ENCODE data around the gene NLRP1. TPM values are rescaled to one million over a fixed set of nuclear protein-coding genes. Genes with fewer than 3 reads are reported as not detected.

The NLRP1 gene
- total and polyA plus RNA-seq, 2 experiments from 2014 or later: 17.5 to 33.4 TPM

GRCh38 chr17:5619088-5619740, 34.9 kb upstream of the NLRP1 start:
- no peak overlapping the region for H2AFZ ChIP-seq
- H3K4me1 ChIP-seq (ENCODE audit: insufficient read depth): no peaks in the 10 kb centered on the region
- H3K36me3 ChIP-seq (ENCODE audit: low read depth): no peaks in the 10 kb centered on the region
- no peak for TF ChIP-seq EZH2 (IDR thresholded peaks at IDR 0.05; ENCODE audit: insufficient read depth, poor library complexity, severe bottlenecking)
- TF ChIP-seq EZH2phosphoT487 (IDR thresholded peaks at IDR 0.05; ENCODE audit: insufficient read depth, low read depth): no peak
- no peak overlapping the region for H3K4me2 ChIP-seq (ENCODE audit: unreplicated experiment)
- no peaks in the 10 kb centered on the region for H3K79me2 ChIP-seq (ENCODE audit: insufficient read depth)
- WGBS, 2 experiments (ENCODE audit: low coverage in 1 of 2, low lambda C conversion rate in 2 of 2, missing lambda C conversion rate in 2 of 2): 55 to 56% methylated on average over 20 of the region's 20 CpGs
- DNase-seq: no peak
- no peaks in the 10 kb centered on the region for H3F3A ChIP-seq (ENCODE audit: insufficient read depth)
- H4K20me1 ChIP-seq (ENCODE audit: insufficient read depth): no peaks in the 10 kb centered on the region
- no peak overlapping the region for H3K4me3 ChIP-seq
- H3K9me3 ChIP-seq (ENCODE audit: low read depth): no peaks in the 10 kb centered on the region
- no peak overlapping the region for H3K27ac ChIP-seq
- no peaks in the 10 kb centered on the region for H3K9me2 ChIP-seq (ENCODE audit: insufficient read depth)
- H3K9ac ChIP-seq: no peak overlapping the region
- H3K27me3 ChIP-seq (replicated peaks; ENCODE audit: insufficient read depth): peaks cover 20% of the 10 kb centered on the region; the same call in 1 of the 2 replicates
- in situ Hi-C loops (cut with MboI): no loop called here

- no peak for DNase-seq
- Histone ChIP-seq H3K36me3 (ENCODE audit: low read depth) (no peaks in the 10 kb centered on the region), H4K20me1 (ENCODE audit: insufficient read depth) (no peaks in the 10 kb centered on the region), H3K9me2 (ENCODE audit: insufficient read depth) (no peaks in the 10 kb centered on the region), H3K4me3 (no peak overlapping the region), H3F3A (ENCODE audit: insufficient read depth) (no peaks in the 10 kb centered on the region), H3K9ac (no peak overlapping the region), H3K27me3 (replicated peaks; ENCODE audit: insufficient read depth) (peaks cover 28% of the 10 kb centered on the region; the same call in 1 of the 2 replicates), H3K4me1 (ENCODE audit: insufficient read depth) (no peaks in the 10 kb centered on the region), H3K79me2 (ENCODE audit: insufficient read depth) (no peaks in the 10 kb centered on the region), H2AFZ (no peak overlapping the region), H3K4me2 (ENCODE audit: unreplicated experiment) (no peak overlapping the region), H3K9me3 (ENCODE audit: low read depth) (no peaks in the 10 kb centered on the region), H3K27ac (no peak overlapping the region)
- 15 to 17% methylated on average over 2 of the region's 2 CpGs for WGBS, 2 experiments (ENCODE audit: low coverage in 1 of 2, low lambda C conversion rate in 2 of 2, missing lambda C conversion rate in 2 of 2)
- in situ Hi-C loops (cut with MboI): no loop called here
- TF ChIP-seq EZH2 (IDR thresholded peaks at IDR 0.05; ENCODE audit: insufficient read depth, poor library complexity, severe bottlenecking) (no peak), EZH2phosphoT487 (IDR thresholded peaks at IDR 0.05; ENCODE audit: insufficient read depth, low read depth) (no peak)
Measured at GRCh38 chr17:5618476-5618875, 34.2 kb upstream of the NLRP1 start.

GRCh38 chr17:5615476-5615875, 31.2 kb upstream of the NLRP1 start:
- Histone ChIP-seq H3K27ac (no peak overlapping the region), H3K9me3 (ENCODE audit: low read depth) (no peaks in the 10 kb centered on the region), H3K9ac (no peak overlapping the region), H3K79me2 (ENCODE audit: insufficient read depth) (no peaks in the 10 kb centered on the region), H2AFZ (no peak overlapping the region), H3K9me2 (ENCODE audit: insufficient read depth) (no peaks in the 10 kb centered on the region), H3K27me3 (replicated peaks; ENCODE audit: insufficient read depth) (peaks cover 21% of the 10 kb centered on the region; the same call in 1 of the 2 replicates), H3K4me1 (ENCODE audit: insufficient read depth) (no peaks in the 10 kb centered on the region), H4K20me1 (ENCODE audit: insufficient read depth) (no peaks in the 10 kb centered on the region), H3K36me3 (ENCODE audit: low read depth) (no peaks in the 10 kb centered on the region), H3K4me2 (ENCODE audit: unreplicated experiment) (no peak overlapping the region), H3K4me3 (no peak overlapping the region), H3F3A (ENCODE audit: insufficient read depth) (no peaks in the 10 kb centered on the region)
- 24 to 26% methylated on average over 2 of the region's 2 CpGs for WGBS, 2 experiments (ENCODE audit: low coverage in 1 of 2, low lambda C conversion rate in 2 of 2, missing lambda C conversion rate in 2 of 2)
- TF ChIP-seq EZH2 (IDR thresholded peaks at IDR 0.05; ENCODE audit: insufficient read depth, poor library complexity, severe bottlenecking) (no peak), EZH2phosphoT487 (IDR thresholded peaks at IDR 0.05; ENCODE audit: insufficient read depth, low read depth) (no peak)
- in situ Hi-C loops (cut with MboI): no loop called here
- DNase-seq: no peak

GRCh38 chr17:5610956-5611355, 26.6 kb upstream of the NLRP1 start:
- H3K9me3 ChIP-seq (ENCODE audit: low read depth): no peaks in the 10 kb centered on the region
- no peak for DNase-seq
- H2AFZ ChIP-seq: no peak overlapping the region
- no peak for TF ChIP-seq EZH2phosphoT487 (IDR thresholded peaks at IDR 0.05; ENCODE audit: insufficient read depth, low read depth)
- no peak for TF ChIP-seq EZH2 (IDR thresholded peaks at IDR 0.05; ENCODE audit: insufficient read depth, poor library complexity, severe bottlenecking)
- no peaks in the 10 kb centered on the region for H3K36me3 ChIP-seq (ENCODE audit: low read depth)
- no peak overlapping the region for H3K9ac ChIP-seq
- H3K4me1 ChIP-seq (ENCODE audit: insufficient read depth): no peaks in the 10 kb centered on the region
- no peaks in the 10 kb centered on the region for H3K9me2 ChIP-seq (ENCODE audit: insufficient read depth)
- no peak overlapping the region for H3K4me3 ChIP-seq
- H4K20me1 ChIP-seq (ENCODE audit: insufficient read depth): no peaks in the 10 kb centered on the region
- H3K27me3 ChIP-seq (replicated peaks; ENCODE audit: insufficient read depth): peaks cover 37% of the 10 kb centered on the region
- H3F3A ChIP-seq (ENCODE audit: insufficient read depth): no peaks in the 10 kb centered on the region
- in situ Hi-C loops (cut with MboI): no loop called here
- H3K4me2 ChIP-seq (ENCODE audit: unreplicated experiment): no peak overlapping the region
- no peak overlapping the region for H3K27ac ChIP-seq
- 35 to 38% methylated on average over 6 of the region's 6 CpGs for WGBS, 2 experiments (ENCODE audit: low coverage in 1 of 2, low lambda C conversion rate in 2 of 2, missing lambda C conversion rate in 2 of 2)
- no peaks in the 10 kb centered on the region for H3K79me2 ChIP-seq (ENCODE audit: insufficient read depth)

All from GM23248 (cell line).